Measurements from ENCODE around the gene HPS1.
A peak's percentile ranks its signal among the peaks of the same experiment; 100 is the strongest.

Gene HPS1

DNA sequence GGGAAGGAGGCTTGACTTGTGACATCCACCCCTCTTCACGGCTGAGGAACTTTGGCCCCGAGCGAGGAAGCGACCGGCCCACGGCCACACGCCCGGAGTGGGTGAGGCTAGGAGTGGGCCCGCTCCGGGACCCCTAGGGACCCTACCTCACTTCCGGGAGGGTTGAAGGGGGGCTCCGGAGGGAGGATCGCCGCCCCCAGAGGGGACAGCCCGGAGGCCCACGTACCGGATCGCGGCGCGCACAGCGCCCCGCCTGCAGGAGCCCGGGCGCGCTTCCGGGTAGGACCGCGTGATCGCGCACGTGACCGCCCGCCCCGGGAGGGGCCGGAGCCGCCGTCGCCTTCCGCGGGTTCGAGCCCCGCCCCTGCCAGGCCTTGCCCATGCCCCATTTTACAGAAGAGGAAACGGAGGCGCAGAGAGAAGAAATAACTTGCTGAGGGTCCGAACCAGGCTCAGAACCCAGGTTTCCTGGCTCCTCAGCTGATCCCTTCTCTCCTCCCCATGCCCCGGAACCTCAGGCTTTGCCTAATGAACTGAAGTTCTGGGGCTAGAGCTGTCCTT is at the start of gene HPS1:
Gene HPS1 (minus strand): TSS at position 275 of the 561 bp plus-strand sequence. CDS start 3,695 bp downstream, outside the sequence.
- peak; percentile 87 for DNase-seq

GRCh38 chr10:98492763-98493162 is 46.0 kb upstream of the HPS1 start:
- DNase-seq = no peak

GRCh38 chr10:98489561-98490481 is 43.1 kb upstream of the HPS1 start:
- DNase-seq = no peak

DNA sequence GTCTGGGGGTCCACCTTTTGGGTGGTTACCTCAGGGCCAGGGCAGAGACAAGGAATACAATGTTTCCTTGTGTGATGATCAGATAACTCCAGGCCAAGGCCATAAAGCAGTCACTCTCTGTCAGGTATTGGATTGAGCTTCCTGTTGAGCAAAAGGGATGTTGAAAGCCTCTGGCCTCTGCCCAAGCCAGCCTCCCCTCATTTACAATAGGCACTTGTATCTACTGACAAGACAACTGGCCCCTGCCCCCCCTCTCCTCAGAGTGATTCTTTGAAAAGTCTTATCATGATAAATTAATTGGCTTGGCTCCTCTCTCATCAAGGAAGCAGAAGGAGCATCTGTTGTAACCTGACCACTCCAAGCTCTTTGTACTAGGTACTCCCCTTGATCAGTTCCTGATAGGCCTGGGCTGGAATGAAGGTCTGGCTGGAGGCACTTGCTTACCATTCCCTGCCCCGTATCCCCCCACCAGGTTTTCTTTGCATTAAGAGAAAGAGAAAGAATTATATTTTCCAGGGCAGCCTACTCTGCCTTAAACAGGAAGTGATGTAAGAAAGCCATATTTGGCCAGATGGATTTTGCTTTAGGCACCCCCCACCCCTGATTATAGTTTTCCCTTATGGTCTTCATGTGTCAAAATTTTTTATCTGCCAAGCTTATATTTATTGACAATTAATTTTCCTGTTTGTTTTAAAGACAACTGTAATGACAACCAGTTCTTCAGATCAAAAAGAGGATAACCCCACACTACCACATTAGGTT is 42.1 kb upstream of the HPS1 start:
- DNase-seq = no peak

DNA sequence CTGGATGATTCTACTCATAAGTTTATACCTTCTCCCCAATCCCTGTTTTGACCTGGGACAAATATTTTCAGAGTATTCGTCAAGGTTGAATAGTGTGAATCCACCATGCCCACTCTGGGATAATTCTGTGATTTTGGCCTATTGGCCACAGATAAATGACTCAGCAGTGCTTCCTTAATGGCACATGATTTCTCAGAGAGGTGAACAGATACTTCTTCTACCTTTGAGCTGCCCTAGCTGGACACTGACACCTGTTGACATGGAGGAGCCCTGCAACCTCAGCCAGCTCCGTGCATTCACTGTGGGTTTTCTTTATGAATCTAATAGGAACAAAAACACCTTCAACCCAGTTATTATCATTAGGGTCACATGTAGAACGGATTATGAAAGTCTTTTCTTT is 40.9 kb upstream of the HPS1 start:
- no peak for DNase-seq

DNA sequence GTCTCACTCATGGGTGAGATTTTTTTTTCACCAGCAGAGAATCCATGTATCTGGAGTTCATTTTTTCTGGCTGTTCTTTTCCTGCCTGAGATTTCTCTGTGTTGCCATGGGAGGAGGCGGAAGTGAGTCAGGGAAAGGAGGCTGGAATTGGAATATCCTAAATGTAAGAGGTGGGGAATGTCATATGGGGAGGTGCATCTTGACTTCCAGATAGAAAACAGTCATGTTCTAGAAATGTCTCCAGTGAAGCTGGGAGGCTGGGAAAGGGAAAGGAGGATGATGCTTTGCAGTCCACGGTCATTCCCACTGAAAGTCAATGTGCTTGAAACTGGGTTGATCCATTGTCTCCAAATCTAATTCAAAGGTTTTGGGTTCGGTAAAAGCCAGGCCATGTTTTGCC is 39.7 kb upstream of the HPS1 start:
- no peak for DNase-seq

GRCh38 chr10:98485959-98486358 is 39.2 kb upstream of the HPS1 start:
- DNase-seq = no peak

GRCh38 chr10:98483658-98484057 is 36.9 kb upstream of the HPS1 start:
- no peak for DNase-seq

DNA sequence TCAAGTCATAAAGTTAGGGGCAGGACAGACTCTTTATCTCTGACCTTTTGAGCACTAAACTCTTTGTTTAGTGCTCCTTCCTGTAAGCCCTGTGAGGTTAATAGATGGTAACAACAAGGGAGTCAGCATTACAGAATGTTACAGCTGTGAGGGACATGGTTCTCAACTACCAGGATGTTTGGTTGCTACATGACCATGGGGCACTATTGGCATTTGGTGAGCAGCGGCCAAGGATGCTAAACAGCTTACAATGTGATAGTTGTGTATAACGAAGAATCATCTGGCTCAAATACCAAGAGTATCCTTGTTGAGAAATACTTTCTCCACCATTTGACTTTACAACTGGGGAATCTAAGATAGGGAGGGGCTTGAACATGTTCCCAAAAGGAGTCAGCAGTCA is 35.4 kb upstream of the HPS1 start:
- no peak for DNase-seq

GRCh38 chr10:98481404-98481945 is 34.7 kb upstream of the HPS1 start:
- DNase-seq = no peak

DNA sequence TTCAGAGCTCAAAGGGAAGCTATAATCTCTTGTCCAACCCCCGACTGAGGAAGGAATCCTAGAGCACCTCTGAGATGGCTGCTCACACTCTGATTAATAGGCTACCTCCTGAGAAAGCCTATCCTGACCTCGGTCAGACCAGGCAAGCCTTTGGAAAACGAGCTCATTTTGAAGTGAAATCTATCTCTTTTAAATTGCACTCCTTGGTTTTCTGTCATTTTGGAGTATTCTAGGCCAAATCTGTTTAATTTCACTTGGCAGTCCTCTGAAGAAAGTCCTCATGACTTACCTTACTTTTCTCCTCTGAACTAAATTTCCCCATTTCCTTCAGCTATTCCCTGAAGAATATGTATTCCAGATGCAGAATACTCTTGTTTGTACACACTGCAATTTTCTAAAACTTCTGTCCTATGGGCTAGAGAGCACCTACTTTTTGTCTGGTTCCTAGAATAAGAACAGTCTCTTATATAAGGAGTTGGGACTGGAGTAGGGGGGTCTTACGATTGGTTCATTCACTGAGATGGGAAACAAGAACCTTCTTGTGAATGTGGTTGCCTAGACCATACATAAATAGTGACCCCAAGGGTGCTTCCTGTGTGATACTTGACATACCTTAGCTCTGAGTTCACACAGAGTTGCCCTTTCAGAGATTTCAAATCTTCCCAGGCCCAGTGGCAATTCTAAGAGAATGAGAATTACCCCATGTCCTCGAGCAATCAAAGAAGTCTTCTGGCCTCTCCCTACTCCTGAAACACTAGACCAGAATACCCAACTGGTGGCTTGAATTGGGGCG is 31.9 kb upstream of the HPS1 start:
- no peak for DNase-seq

DNA sequence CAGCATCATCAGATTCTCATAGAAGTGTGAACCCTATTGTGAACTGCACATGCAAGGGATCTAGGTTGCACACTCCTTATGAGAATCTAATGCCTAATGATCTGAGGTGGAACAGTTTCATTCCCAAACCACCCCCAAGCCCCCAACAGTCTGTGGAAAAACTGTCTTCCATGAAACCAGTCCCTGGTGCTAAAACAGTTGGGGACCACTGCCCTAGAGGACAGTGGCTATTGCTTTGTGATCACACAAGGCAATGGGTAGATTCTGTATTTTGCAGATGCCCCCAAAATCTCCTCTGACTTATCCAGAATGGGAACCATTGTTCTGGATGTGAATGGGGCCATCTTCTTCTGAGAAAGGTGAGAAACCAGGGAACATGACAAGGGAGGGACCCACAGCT is 31.1 kb upstream of the HPS1 start:
- no peak for DNase-seq

- no peak for DNase-seq
Measured at GRCh38 chr10:98474628-98475027, 27.9 kb upstream of the HPS1 start.

- DNase-seq = no peak
Measured at GRCh38 chr10:98472196-98472595, 25.5 kb upstream of the HPS1 start.

GRCh38 chr10:98470850-98471249 is 24.1 kb upstream of the HPS1 start:
- DNase-seq = no peak

GRCh38 chr10:98469001-98469931 is 22.5 kb upstream of the HPS1 start:
- DNase-seq = no peak

DNA sequence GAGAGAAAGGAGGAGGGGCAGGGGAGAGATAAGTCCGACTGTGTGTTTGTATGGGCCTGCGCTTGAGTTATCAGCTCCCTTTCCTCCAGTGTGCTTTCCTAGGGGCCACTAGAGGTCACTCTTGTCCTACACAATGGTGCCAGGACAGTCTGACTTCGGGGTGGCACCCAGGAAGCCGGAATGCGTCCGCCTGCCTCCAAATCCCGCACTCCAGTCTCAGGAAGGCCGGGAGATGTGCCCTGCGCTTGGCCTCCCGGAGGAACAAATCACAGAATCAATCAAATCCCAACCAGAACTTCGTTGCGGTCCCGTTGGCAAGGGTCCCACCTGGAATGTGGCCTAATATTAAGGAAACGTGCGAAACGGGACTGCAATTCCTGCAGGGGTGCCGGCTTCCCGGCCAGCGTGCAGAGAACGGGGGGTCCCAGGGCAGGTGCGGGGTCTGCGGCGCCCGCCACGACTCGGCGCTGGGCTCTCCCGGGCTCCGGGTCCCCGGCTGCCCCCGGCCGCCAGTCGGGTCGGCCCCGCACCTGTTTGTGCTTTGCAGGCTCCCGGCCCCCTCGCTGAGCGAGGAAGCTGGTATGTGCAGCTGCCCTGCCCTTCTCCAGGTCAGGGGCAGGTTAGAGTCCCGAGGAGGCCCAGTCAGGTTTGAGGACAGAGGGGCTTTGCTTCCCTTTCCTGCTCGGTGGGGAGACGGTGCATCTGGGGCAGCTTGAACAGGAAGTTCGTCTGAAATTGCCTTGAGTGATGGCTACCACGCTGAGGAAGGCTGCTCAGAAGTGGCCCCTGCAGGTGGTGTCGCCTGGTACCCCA is 21.0 kb upstream of the HPS1 start:
- DNase-seq = peak; percentile 74

DNA sequence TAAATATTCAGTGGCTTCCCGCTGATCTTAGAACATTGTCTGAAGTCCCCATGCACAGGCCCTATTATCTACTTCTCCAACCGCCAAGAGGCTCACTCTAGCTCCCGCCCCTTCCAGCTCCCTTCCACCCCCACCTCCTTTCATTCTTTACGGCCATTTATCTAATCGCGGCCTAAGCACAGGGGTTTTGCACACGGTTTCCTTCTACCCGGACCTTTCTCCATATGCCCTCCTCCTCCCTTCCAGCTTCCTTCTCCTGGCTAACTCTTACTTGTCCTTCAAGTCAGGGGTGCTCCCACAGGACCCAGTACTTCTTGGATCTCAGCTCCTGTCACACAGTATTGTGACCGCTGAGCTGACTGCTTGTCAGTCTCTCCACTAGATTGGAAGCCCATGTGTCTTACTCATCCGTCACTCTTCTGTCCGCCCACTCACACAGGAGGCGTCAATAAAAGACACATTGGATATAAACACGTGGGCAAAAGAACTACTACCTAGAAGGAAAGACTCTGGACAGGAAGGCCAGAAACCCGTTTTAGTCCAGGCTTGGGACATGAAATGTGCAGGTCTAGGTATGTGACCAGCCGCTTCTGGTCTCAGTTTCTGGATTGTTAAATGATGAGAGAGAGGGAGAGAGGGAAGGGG is 20.2 kb upstream of the HPS1 start:
- DNase-seq = no peak

- no peak for DNase-seq
Measured at GRCh38 chr10:98465866-98466265, 19.1 kb upstream of the HPS1 start.

Measured in CD4-positive, alpha-beta T cell treated with Interleukin-17A for 4 hours (primary cell).